GM21390 (cell line): ENCODE results near the gene IL9R.
"Not testable (repeated sequence)": the region's sequence is repeated elsewhere in the genome, so short reads cannot be mapped to it uniquely, and the experiment has no call there.

Source experiments
- ATAC-seq: cut with Tn5 transposase; IDR thresholded peaks from one replicate; pipeline ENCODE4 v1.9.1; 2021; ENCODE audit not compliant: unreplicated experiment

The IL9R gene

GRCh38 chrX:156029296-156029695 lies 31.8 kb downstream of the IL9R start:
- not testable (repeated sequence) for ATAC-seq

- not testable (repeated sequence) for ATAC-seq
These were observed 32.4 kb downstream of the IL9R start for GRCh38 chrX:156029707-156030442.

- not testable (repeated sequence) for ATAC-seq
These were observed 33.0 kb downstream of the IL9R start for GRCh38 chrX:156030474-156030873.
